ENCODE results near the gene VPS51. TPM values are rescaled to one million over a fixed set of nuclear protein-coding genes. Genes with fewer than 3 reads are reported as not detected.
A peak's percentile ranks its signal among the peaks of the same experiment; 100 is the strongest.

Gene VPS51
- total and polyA plus RNA-seq, 9 of the 15 experiments (the other 6 are each of a cell fraction or from before 2014, with no cell fraction given) = 1.8 to 143 (median 46.8) TPM

DNA sequence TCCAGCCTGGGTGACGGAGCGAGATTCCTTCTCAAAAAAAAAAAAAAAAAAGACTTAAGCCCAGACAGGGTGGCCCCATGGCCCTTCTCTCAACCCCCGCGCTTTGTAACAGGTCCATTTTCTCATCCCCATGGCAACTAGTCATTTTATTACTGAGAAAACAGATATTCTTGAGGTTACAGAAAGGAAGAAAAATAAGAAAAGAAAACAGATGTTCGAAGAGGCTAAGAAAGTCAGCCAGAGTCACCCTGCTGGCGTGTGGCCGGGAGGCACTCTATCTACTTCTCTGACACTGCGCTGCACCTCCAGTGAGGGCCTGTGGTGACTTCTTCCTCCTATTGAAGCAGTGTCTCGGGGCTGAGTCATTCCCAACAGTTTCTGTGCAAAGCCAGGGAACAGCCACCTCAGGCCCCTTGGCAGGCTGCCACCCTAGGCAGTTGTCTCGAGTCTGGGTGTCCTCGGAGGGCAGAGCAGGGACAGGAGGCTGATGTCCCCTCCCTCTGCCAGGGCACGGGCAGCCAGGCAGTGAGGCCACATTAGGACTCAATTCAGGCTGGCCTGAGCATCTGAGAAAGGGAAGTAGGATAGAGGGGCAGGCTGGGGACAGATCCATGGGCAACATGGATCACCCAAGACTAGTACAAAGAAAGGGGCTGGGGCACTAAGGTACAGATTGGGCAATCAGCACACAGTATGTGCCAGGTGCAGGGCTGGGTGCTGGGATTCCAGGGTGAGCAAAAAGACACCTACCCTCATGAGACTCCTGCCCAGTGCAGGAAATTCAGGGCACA, 54.7 kb downstream of the VPS51 start (continued):
- TF ChIP-seq PCBP2 (IDR thresholded peaks at IDR 0.05; ENCODE audit: low read depth, low read length, poor library complexity, severe bottlenecking) (no peak), CTBP1 (IDR thresholded peaks at IDR 0.05; ENCODE audit: borderline replicate concordance) (peak; percentile 69; the same call in 1 of the 2 replicates), ZNF830 (CRISPR knock-in tag; IDR thresholded peaks at IDR 0.05) (no peak), KDM4B (IDR thresholded peaks at IDR 0.05; ENCODE audit: borderline replicate concordance in 2 of 2, low read depth in 1 of 2) (no peak), ZNF408 (CRISPR knock-in tag; IDR thresholded peaks at IDR 0.05; ENCODE audit: low read depth) (no peak), TFE3 (CRISPR knock-in tag; IDR thresholded peaks at IDR 0.05) (no peak), ARID3A (IDR thresholded peaks at IDR 0.05; ENCODE audit: borderline replicate concordance, low read depth, low read length) (no peak), ZNF212 (CRISPR knock-in tag; IDR thresholded peaks at IDR 0.05) (no peak), ZBTB12 (CRISPR knock-in tag; IDR thresholded peaks at IDR 0.05) (no peak), ZBTB43 (CRISPR knock-in tag; IDR thresholded peaks at IDR 0.05) (no peak), SAP30 (IDR thresholded peaks at IDR 0.05; ENCODE audit: borderline replicate concordance, insufficient read depth, low read depth, low read length, poor library complexity, severe bottlenecking) (no peak), ZBTB17 (CRISPR knock-in tag; IDR thresholded peaks at IDR 0.05) (peak; percentile 70; the same call in 1 of the 2 replicates), BRD4 (IDR thresholded peaks at IDR 0.05) (no peak), PURB (CRISPR knock-in tag; IDR thresholded peaks at IDR 0.05; ENCODE audit: low read depth) (no peak), ZNF764 (CRISPR knock-in tag; IDR thresholded peaks at IDR 0.05; ENCODE audit: low read depth) (no peak), RBBP5 (IDR thresholded peaks at IDR 0.05; ENCODE audit: borderline replicate concordance, insufficient read depth, low read length, poor library complexity, severe bottlenecking) (peak; percentile 50)
- TF ChIP-seq, protein P1, sequence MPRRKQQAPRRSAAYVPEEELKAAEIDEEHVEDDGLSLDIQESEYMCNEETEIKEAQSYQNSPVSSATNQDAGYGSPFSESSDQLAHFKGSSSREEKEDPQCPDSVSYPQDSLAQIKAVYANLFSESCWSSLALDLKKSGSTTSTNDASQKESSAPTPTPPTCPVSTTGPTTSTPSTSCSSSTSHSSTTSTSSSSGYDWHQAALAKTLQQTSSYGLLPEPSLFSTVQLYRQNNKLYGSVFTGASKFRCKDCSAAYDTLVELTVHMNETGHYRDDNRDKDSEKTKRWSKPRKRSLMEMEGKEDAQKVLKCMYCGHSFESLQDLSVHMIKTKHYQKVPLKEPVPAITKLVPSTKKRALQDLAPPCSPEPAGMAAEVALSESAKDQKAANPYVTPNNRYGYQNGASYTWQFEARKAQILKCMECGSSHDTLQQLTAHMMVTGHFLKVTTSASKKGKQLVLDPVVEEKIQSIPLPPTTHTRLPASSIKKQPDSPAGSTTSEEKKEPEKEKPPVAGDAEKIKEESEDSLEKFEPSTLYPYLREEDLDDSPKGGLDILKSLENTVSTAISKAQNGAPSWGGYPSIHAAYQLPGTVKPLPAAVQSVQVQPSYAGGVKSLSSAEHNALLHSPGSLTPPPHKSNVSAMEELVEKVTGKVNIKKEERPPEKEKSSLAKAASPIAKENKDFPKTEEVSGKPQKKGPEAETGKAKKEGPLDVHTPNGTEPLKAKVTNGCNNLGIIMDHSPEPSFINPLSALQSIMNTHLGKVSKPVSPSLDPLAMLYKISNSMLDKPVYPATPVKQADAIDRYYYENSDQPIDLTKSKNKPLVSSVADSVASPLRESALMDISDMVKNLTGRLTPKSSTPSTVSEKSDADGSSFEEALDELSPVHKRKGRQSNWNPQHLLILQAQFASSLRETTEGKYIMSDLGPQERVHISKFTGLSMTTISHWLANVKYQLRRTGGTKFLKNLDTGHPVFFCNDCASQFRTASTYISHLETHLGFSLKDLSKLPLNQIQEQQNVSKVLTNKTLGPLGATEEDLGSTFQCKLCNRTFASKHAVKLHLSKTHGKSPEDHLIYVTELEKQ (CRISPR knock-in tag; IDR thresholded peaks at IDR 0.05) = no peak

Data from K562 (cell line).